ENCODE results near the gene TAS1R3. TPM values are rescaled to one million over a fixed set of nuclear protein-coding genes. Genes with fewer than 3 reads are reported as not detected.

TAS1R3 gene
- polyA plus RNA-seq, 3 donors = 0.21 to 0.29 (median 0.24) TPM

- DNase-seq (ENCODE audit: low read depth in 3 of 3, low spot score in 2 of 3) = no peak
Measured at GRCh38 chr1:1335792-1336248, 4.7 kb downstream of the TAS1R3 start.

- no peak for DNase-seq (ENCODE audit: low read depth in 3 of 3, low spot score in 2 of 3)
Measured at GRCh38 chr1:1336446-1336845, 5.4 kb downstream of the TAS1R3 start.

GRCh38 chr1:1336931-1337792, 6.1 kb downstream of the TAS1R3 start:
- no peak for DNase-seq (ENCODE audit: low read depth in 3 of 3, low spot score in 2 of 3)

- no peak for DNase-seq (ENCODE audit: low read depth in 3 of 3, low spot score in 2 of 3)
Measured at GRCh38 chr1:1337793-1338147, 6.7 kb downstream of the TAS1R3 start.

- no peak for DNase-seq (ENCODE audit: low read depth in 3 of 3, low spot score in 2 of 3)
Measured at GRCh38 chr1:1338278-1338677, 7.2 kb downstream of the TAS1R3 start.

- no peak for DNase-seq (ENCODE audit: low read depth in 3 of 3, low spot score in 2 of 3)
Measured at GRCh38 chr1:1340185-1340584, 9.1 kb downstream of the TAS1R3 start.

GRCh38 chr1:1340791-1341548, 9.9 kb downstream of the TAS1R3 start:
- no peak for DNase-seq (ENCODE audit: low read depth in 3 of 3, low spot score in 2 of 3)

GRCh38 chr1:1341549-1342021, 10.5 kb downstream of the TAS1R3 start:
- DNase-seq (ENCODE audit: low read depth in 3 of 3, low spot score in 2 of 3) = no peak

GRCh38 chr1:1342061-1342562, 11.0 kb downstream of the TAS1R3 start:
- DNase-seq (ENCODE audit: low read depth in 3 of 3, low spot score in 2 of 3) = no peak

GRCh38 chr1:1342584-1343115, 11.6 kb downstream of the TAS1R3 start:
- no peak for DNase-seq (ENCODE audit: low read depth in 3 of 3, low spot score in 2 of 3)

GRCh38 chr1:1343811-1344421, 12.8 kb downstream of the TAS1R3 start:
- no peak for DNase-seq (ENCODE audit: low read depth in 3 of 3, low spot score in 2 of 3)

GRCh38 chr1:1344655-1345361, 13.7 kb downstream of the TAS1R3 start:
- no peak for DNase-seq (ENCODE audit: low read depth in 3 of 3, low spot score in 2 of 3)

GRCh38 chr1:1345384-1345783, 14.3 kb downstream of the TAS1R3 start:
- DNase-seq (ENCODE audit: low read depth in 3 of 3, low spot score in 2 of 3) = no peak

GRCh38 chr1:1345860-1346500, 14.9 kb downstream of the TAS1R3 start:
- DNase-seq (ENCODE audit: low read depth in 3 of 3, low spot score in 2 of 3) = no peak

GRCh38 chr1:1346501-1346890, 15.4 kb downstream of the TAS1R3 start:
- DNase-seq (ENCODE audit: low read depth in 3 of 3, low spot score in 2 of 3) = no peak

GRCh38 chr1:1347026-1347595, 16.0 kb downstream of the TAS1R3 start:
- DNase-seq (ENCODE audit: low read depth in 3 of 3, low spot score in 2 of 3) = no peak

GRCh38 chr1:1347663-1348419, 16.8 kb downstream of the TAS1R3 start:
- DNase-seq (ENCODE audit: low read depth in 3 of 3, low spot score in 2 of 3) = no peak

GRCh38 chr1:1348420-1349255, 17.6 kb downstream of the TAS1R3 start:
- no peak for DNase-seq (ENCODE audit: low read depth in 3 of 3, low spot score in 2 of 3)

Measured in right renal cortex interstitium (tissue), 3 donors.